CD14-positive monocyte (primary cell): ENCODE data around the gene NTSR2. TPM values are rescaled to one million over a fixed set of nuclear protein-coding genes. Genes with fewer than 3 reads are reported as not detected.

Source experiments
- DNase-seq, 3 donors: peaks; one replicate each; pipeline ENCODE4 v3.0.0-alpha.2; 2011 to 2022
- H2AFZ ChIP-seq: 2 replicates; pipeline ENCODE4 v1.6.0; 2012; ENCODE audit warnings: mild to moderate bottlenecking, low read depth, low read length, inconsistent platforms; ENCODE audit not compliant: insufficient read depth, poor library complexity, severe bottlenecking
- H3K27ac ChIP-seq, 2 donors: 1 replicate in 1 of 2; 2 replicates in 1 of 2; pipeline ENCODE4 v1.5.1; 2012 to 2013; ENCODE audit warnings: low read length in 2 of 2, control low read depth in 1 of 2, inconsistent platforms in 1 of 2, low read depth in 1 of 2, mild to moderate bottlenecking in 1 of 2
- H3K27me3 ChIP-seq, 2 donors: one replicate each; pipeline versions ENCODE4 v1.6.0 to v1.6.1; 2011 to 2013; ENCODE audit warnings: low read length in 2 of 2; ENCODE audit not compliant: control insufficient read depth in 2 of 2, insufficient read depth in 2 of 2
- H3K36me3 ChIP-seq, 2 donors: replicated peaks in 1 of 2; 1 replicate in 1 of 2; 2 replicates in 1 of 2; pipeline versions ENCODE4 v1.5.1 to v1.6.1; 2012 to 2013; ENCODE audit warnings: low read length in 2 of 2, control low read depth in 1 of 2, inconsistent platforms in 1 of 2, mild to moderate bottlenecking in 1 of 2; ENCODE audit not compliant: insufficient read depth in 2 of 2, control insufficient read depth in 1 of 2
- H3K4me1 ChIP-seq, 2 donors: 1 replicate in 1 of 2; 2 replicates in 1 of 2; pipeline versions ENCODE4 v1.5.1 to v1.6.1; 2012 to 2013; ENCODE audit warnings: low read length in 2 of 2, control low read depth in 1 of 2, inconsistent platforms in 1 of 2, mild to moderate bottlenecking in 1 of 2, moderate library complexity in 1 of 2; ENCODE audit not compliant: insufficient read depth in 2 of 2, control insufficient read depth in 1 of 2
- H3K4me2 ChIP-seq: replicated peaks from 2 replicates; pipeline ENCODE3; 2012; ENCODE audit warnings: low read length, moderate library complexity, mild to moderate bottlenecking; ENCODE audit not compliant: poor library complexity, severe bottlenecking; ENCODE audit errors: extremely low read depth
- H3K4me3 ChIP-seq, 3 experiments: fragments of 200-600 bp in 1 of 3; sonication (generic) in 1 of 3; replicated peaks in 1 of 3; 1 replicate in 2 of 3; 2 replicates in 1 of 3; pipeline ENCODE4 v1.5.1; 2011 to 2013; ENCODE audit warnings: low read length in 3 of 3, mild to moderate bottlenecking in 3 of 3, control low read depth in 2 of 3, low read depth in 2 of 3, inconsistent platforms in 1 of 3, moderate library complexity in 1 of 3
- H3K79me2 ChIP-seq: 2 replicates; pipeline ENCODE4 v1.6.0; 2012; ENCODE audit warnings: mild to moderate bottlenecking, control low read depth, inconsistent platforms, low read length, moderate library complexity; ENCODE audit not compliant: insufficient read depth
- H3K9ac ChIP-seq: 2 replicates; pipeline ENCODE4 v1.6.0; 2017; ENCODE audit warnings: low read length, mild to moderate bottlenecking; ENCODE audit not compliant: insufficient read depth, poor library complexity, severe bottlenecking
- H3K9me3 ChIP-seq, 2 donors: replicated peaks in 1 of 2; 1 replicate in 1 of 2; 2 replicates in 1 of 2; pipeline versions ENCODE4 v1.5.1 to v1.6.1; 2012 to 2013; ENCODE audit warnings: low read length in 2 of 2, control low read depth in 1 of 2; ENCODE audit not compliant: control insufficient read depth in 1 of 2, insufficient read depth in 1 of 2
- H4K20me1 ChIP-seq: 2 replicates; pipeline ENCODE4 v1.6.0; 2012; ENCODE audit warnings: mild to moderate bottlenecking, low read length, control low read depth, moderate library complexity; ENCODE audit not compliant: insufficient read depth
- H3K27ac Mint-ChIP-seq, 7 donors: one replicate each; pipeline ENCODE4 v1.8.0; 2020; ENCODE audit warnings: mild to moderate bottlenecking in 7 of 7, mixed read lengths in 7 of 7, moderate library complexity in 6 of 7, inconsistent platforms in 2 of 7
- H3K27me3 Mint-ChIP-seq, 3 donors: one replicate each; pipeline ENCODE4 v1.8.0; 2021 to 2022; ENCODE audit warnings: low read depth in 3 of 3, mild to moderate bottlenecking in 3 of 3, mixed read lengths in 3 of 3, moderate library complexity in 3 of 3, inconsistent platforms in 1 of 3
- H3K36me3 Mint-ChIP-seq, 2 donors: one replicate each; pipeline ENCODE4 v1.8.0; 2020; ENCODE audit warnings: mixed read lengths in 2 of 2, inconsistent platforms in 1 of 2, mild to moderate bottlenecking in 1 of 2
- H3K4me1 Mint-ChIP-seq: one replicate; pipeline ENCODE4 v1.8.0; 2020; ENCODE audit warnings: mild to moderate bottlenecking, mixed read lengths
- H3K4me3 Mint-ChIP-seq, 2 donors: one replicate each; pipeline ENCODE4 v1.8.0; 2020; ENCODE audit warnings: mild to moderate bottlenecking in 2 of 2, mixed read lengths in 2 of 2, moderate library complexity in 1 of 2
- H3K9me3 Mint-ChIP-seq, 7 donors: one replicate each; pipeline ENCODE4 v1.8.0; 2020 to 2022; ENCODE audit warnings: mixed read lengths in 7 of 7, mild to moderate bottlenecking in 6 of 7, moderate library complexity in 6 of 7, inconsistent platforms in 2 of 7
- WGBS: methylation state at CpG from one replicate; pipeline ENCODE4 v1.1.5; 2013; ENCODE audit warnings: missing lambda C conversion rate; ENCODE audit not compliant: insufficient coverage; 5-methylcytosine and 5-hydroxymethylcytosine counted together
- intact Hi-C, 2 donors: fragments of 100-400 bp; cut with micrococcal nuclease; formaldehyde crosslinking; loops; one replicate each; pipeline versions ENCODE4 v1.15.0 to v1.15.1; 2023
- polyA plus RNA-seq, 3 donors: library from polyadenylated mRNA; depleted of rRNA in 1 of 3; unstranded in 2 of 3; stranded (reverse) in 1 of 3; fragments of 300-500 nt in 2 of 3; fragments of >200 nt in 1 of 3; fragmentation: Illumina TruSeq in 2 of 3; gene quantifications; 1 replicate in 2 of 3; 2 replicates in 1 of 3; pipeline ENCODE4 v1.2.3, GENCODE V29; 2012 to 2021
- TF ChIP-seq, protein P1 (sequence below): fragments of 200-600 bp; IDR thresholded peaks from one replicate; pipeline ENCODE4 v1.8.0; 2022; ENCODE audit warnings: antibody characterized with exemption, mild to moderate bottlenecking

The NTSR2 gene
- polyA plus RNA-seq, 3 donors, result not detected

DNA sequence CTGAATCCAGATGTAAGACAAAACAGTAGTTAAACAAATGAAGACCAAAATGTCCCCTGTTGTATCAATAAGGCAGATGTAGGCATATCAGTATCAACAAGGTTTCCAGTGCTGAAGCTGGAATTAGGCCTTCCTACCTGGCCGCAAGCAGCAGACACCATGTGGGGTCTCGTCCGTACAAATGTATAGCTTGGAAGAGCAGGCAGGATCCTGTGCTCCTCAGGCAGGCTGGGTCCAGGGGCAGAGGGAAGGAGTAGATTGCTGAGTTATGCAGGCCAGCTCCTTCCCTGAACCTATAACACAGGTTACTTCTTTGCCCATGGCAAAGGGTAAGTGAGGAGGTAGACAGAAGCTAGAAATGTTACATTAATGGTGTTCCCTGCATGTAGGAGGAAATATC, 23.5 kb downstream of the NTSR2 start:
- H3K9me3 ChIP-seq, result no peaks in the 10 kb centered on the region
- no peaks in the 10 kb centered on the region for H3K79me2 ChIP-seq
- H3K4me2 ChIP-seq, result no peak overlapping the region
- H4K20me1 ChIP-seq, result no peaks in the 10 kb centered on the region
- no peak overlapping the region for H3K9ac ChIP-seq
- H3K4me1 ChIP-seq, result no peaks in the 10 kb centered on the region
- intact Hi-C loops, result no loop called here
- no peak overlapping the region for H3K4me3 ChIP-seq
- no peak for DNase-seq
- no peaks in the 10 kb centered on the region for H3K36me3 Mint-ChIP-seq
- WGBS, result 100% methylated on average over 1 of the region's 3 CpGs
- TF ChIP-seq, protein P1, sequence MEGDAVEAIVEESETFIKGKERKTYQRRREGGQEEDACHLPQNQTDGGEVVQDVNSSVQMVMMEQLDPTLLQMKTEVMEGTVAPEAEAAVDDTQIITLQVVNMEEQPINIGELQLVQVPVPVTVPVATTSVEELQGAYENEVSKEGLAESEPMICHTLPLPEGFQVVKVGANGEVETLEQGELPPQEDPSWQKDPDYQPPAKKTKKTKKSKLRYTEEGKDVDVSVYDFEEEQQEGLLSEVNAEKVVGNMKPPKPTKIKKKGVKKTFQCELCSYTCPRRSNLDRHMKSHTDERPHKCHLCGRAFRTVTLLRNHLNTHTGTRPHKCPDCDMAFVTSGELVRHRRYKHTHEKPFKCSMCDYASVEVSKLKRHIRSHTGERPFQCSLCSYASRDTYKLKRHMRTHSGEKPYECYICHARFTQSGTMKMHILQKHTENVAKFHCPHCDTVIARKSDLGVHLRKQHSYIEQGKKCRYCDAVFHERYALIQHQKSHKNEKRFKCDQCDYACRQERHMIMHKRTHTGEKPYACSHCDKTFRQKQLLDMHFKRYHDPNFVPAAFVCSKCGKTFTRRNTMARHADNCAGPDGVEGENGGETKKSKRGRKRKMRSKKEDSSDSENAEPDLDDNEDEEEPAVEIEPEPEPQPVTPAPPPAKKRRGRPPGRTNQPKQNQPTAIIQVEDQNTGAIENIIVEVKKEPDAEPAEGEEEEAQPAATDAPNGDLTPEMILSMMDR, result no peak
- H3K27me3 Mint-ChIP-seq, result peaks cover 3 to 18% (median 4%) of the 10 kb centered on the region in 3 donors
- no peaks in the 10 kb centered on the region for H3K4me1 Mint-ChIP-seq
- H3K27me3 ChIP-seq, result peaks cover 0 to 2% of the 10 kb centered on the region in 2 donors
- H3K36me3 ChIP-seq, result no peaks in the 10 kb centered on the region
- H3K9me3 Mint-ChIP-seq, result no peaks in the 10 kb centered on the region
- H3K4me3 Mint-ChIP-seq, result no peak overlapping the region
- H3K27ac Mint-ChIP-seq, result no peak overlapping the region
- no peak overlapping the region for H3K27ac ChIP-seq
- H2AFZ ChIP-seq, result no peak overlapping the region

GRCh38 chr2:11644293-11644692, 25.7 kb downstream of the NTSR2 start:
- Histone ChIP-seq H3K9ac (no peak overlapping the region), H3K4me1 (no peaks in the 10 kb centered on the region), H3K4me2 (no peak overlapping the region), H3K36me3 (no peaks in the 10 kb centered on the region), H3K27me3 (peaks cover 0 to 2% of the 10 kb centered on the region in 2 donors), H2AFZ (no peak overlapping the region), H3K4me3 (no peak overlapping the region), H3K27ac (no peak overlapping the region), H3K9me3 (no peaks in the 10 kb centered on the region), H3K79me2 (no peaks in the 10 kb centered on the region), H4K20me1 (no peaks in the 10 kb centered on the region)
- no peaks in the 10 kb centered on the region for H3K4me1 Mint-ChIP-seq
- no peak for DNase-seq
- H3K27me3 Mint-ChIP-seq, result peaks cover 3 to 19% (median 4%) of the 10 kb centered on the region in 3 donors
- H3K27ac Mint-ChIP-seq, result no peak overlapping the region
- TF ChIP-seq, protein P1, result no peak
- intact Hi-C loops, result no loop called here
- no peak overlapping the region for H3K4me3 Mint-ChIP-seq
- no peaks in the 10 kb centered on the region for H3K9me3 Mint-ChIP-seq
- WGBS, result no CpG with 5 or more reads among the region's 3 CpGs
- no peaks in the 10 kb centered on the region for H3K36me3 Mint-ChIP-seq
